Motor neuron (in vitro differentiated cells): ENCODE data around the gene TRPM2. TPM values are rescaled to one million over a fixed set of nuclear protein-coding genes. Genes with fewer than 3 reads are reported as not detected.

Experiments
- total RNA-seq, 8 experiments: library from RNA; unstranded; fragments of 300-600 nt; gene quantifications; 2 replicates each; pipeline versions ENCODE4 v1.2.3 to v1.2.4, GENCODE V29; 2022

Gene TRPM2
- total RNA-seq, 8 experiments from 2014 or later = 0.05 to 0.35 (median 0.15) TPM

Other genes starting within 250 kb of the TRPM2 start
- 10 to 100 TPM in 5 of 8 experiments, 1 to 10 TPM in 2, under 1 TPM in 1; 0.81 to 22.4 (median 10.8) TPM for gene PWP2, start 246.2 kb upstream of the TRPM2 start, total RNA-seq
- gene GATD3, start 219.9 kb upstream of the TRPM2 start, total RNA-seq = 10 to 100 TPM in 7 of 8 experiments, 1 to 10 TPM in 1; 9.5 to 85.8 (median 46.0) TPM
- gene ICOSLG, start 112.7 kb upstream of the TRPM2 start, total RNA-seq = 1 to 10 TPM in 4 of 8 experiments, under 1 TPM in 4; 0.09 to 8.9 (median 0.71) TPM
- gene DNMT3L, start 91.7 kb upstream of the TRPM2 start, total RNA-seq = 1 to 10 TPM in 1 of 8 experiments, under 1 TPM in 3, not detected in 4; 0.19 to 1.2 (median 0.26) TPM
- gene AIRE, start 67.7 kb upstream of the TRPM2 start, total RNA-seq = under 1 TPM in 7 of 8 experiments, not detected in 1; 0.05 to 0.58 (median 0.21) TPM
- gene PFKL, start 53.6 kb upstream of the TRPM2 start, total RNA-seq = 100 to 1,000 TPM in 2 of 8 experiments, 10 to 100 TPM in 6; 43.6 to 204 (median 61.9) TPM
- gene CFAP410, start 14.2 kb upstream of the TRPM2 start, total RNA-seq = 10 to 100 TPM; 12.5 to 19.0 (median 16.7) TPM
- 1 to 10 TPM in 5 of 8 experiments, under 1 TPM in 3; 0.18 to 4.8 (median 2.6) TPM for gene LRRC3, start 101.9 kb downstream of the TRPM2 start, total RNA-seq
- 1 to 10 TPM in 1 of 8 experiments, under 1 TPM in 2, not detected in 5; 0.18 to 1.1 (median 0.25) TPM for gene KRTAP10-1, start 186.6 kb downstream of the TRPM2 start, total RNA-seq
- gene KRTAP10-2, start 197.9 kb downstream of the TRPM2 start, total RNA-seq = 1 to 10 TPM in 1 of 8 experiments, under 1 TPM in 3, not detected in 4; 0.17 to 1.1 (median 0.47) TPM
- gene KRTAP10-3, start 205.2 kb downstream of the TRPM2 start, total RNA-seq = 1 to 10 TPM in 1 of 8 experiments, under 1 TPM in 4, not detected in 3; 0.23 to 1.1 (median 0.46) TPM
- gene KRTAP10-4, start 220.1 kb downstream of the TRPM2 start, total RNA-seq = under 1 TPM in 3 of 8 experiments, not detected in 5; 0.41 to 1.00 (median 0.87) TPM
- 1 to 10 TPM in 1 of 8 experiments, under 1 TPM in 3, not detected in 4; 0.17 to 1.1 (median 0.43) TPM for gene KRTAP10-5, start 227.0 kb downstream of the TRPM2 start, total RNA-seq
- gene KRTAP10-6, start 238.9 kb downstream of the TRPM2 start, total RNA-seq = under 1 TPM in 4 of 8 experiments, not detected in 4; 0.23 to 0.71 (median 0.35) TPM
- under 1 TPM in 3 of 8 experiments, not detected in 5; 0.13 to 0.47 (median 0.20) TPM for gene KRTAP10-7, start 247.0 kb downstream of the TRPM2 start, total RNA-seq